Caco-2 (cell line): ENCODE results near the gene NAV1. TPM values are rescaled to one million over a fixed set of nuclear protein-coding genes. Genes with fewer than 3 reads are reported as not detected.

Source experiments
- BruUV-seq: library from RNA; stranded (reverse); fragments of 400-500 nt; replicated peaks from 2 replicates; lab custom pipeline; 2021; lab: Mats Ljungman, UMichigan
- CTCF ChIA-PET: fragments of 300-600 bp; sonication (Branson Sonifier 250); formaldehyde crosslinking; loops from one replicate; lab custom pipeline; 2022; ENCODE audit warnings: antibody characterized with exemption; lab: Charles Lee
- POLR2A ChIA-PET: fragments of 300-600 bp; sonication (Branson Sonifier 250); formaldehyde crosslinking; loops from one replicate; lab custom pipeline; 2022; ENCODE audit warnings: antibody characterized with exemption; lab: Charles Lee
- DNase-seq, 2 experiments: peaks; one replicate each; pipeline versions ENCODE4 v3.0.0 to v3.0.0-alpha.2; 2020 to 2022
- H3K27me3 ChIP-seq: replicated peaks from 2 replicates; pipeline ENCODE4 v1.6.0; 2011; ENCODE audit warnings: low read length; ENCODE audit not compliant: control insufficient read depth, insufficient read depth
- H3K36me3 ChIP-seq: 2 replicates; pipeline ENCODE4 v1.5.1; 2011; ENCODE audit warnings: low read length; ENCODE audit not compliant: control insufficient read depth, insufficient read depth
- H3K4me1 ChIP-seq: fragments of 250-450 bp; sonication (Bioruptor Pico); 2 replicates; pipeline ENCODE4 v1.5.1; 2020; ENCODE audit warnings: mild to moderate bottlenecking
- H3K4me3 ChIP-seq: 2 replicates; pipeline ENCODE4 v1.5.1; 2011; ENCODE audit warnings: low read depth, mild to moderate bottlenecking, control low read depth, low read length
- H3K9me3 ChIP-seq: fragments of 250-450 bp; sonication (Bioruptor Pico); 2 replicates; pipeline ENCODE4 v1.5.1; 2020; ENCODE audit warnings: mild to moderate bottlenecking, moderate library complexity
- H3K27ac Mint-ChIP-seq: one replicate; pipeline ENCODE4 v1.8.0; 2022; ENCODE audit warnings: mixed read lengths; ENCODE audit not compliant: unreplicated experiment
- H3K27me3 Mint-ChIP-seq: one replicate; pipeline ENCODE4 v1.8.0; 2022; ENCODE audit warnings: mixed read lengths; ENCODE audit not compliant: insufficient read depth, unreplicated experiment
- H3K36me3 Mint-ChIP-seq: one replicate; pipeline ENCODE4 v1.8.0; 2022; ENCODE audit warnings: mild to moderate bottlenecking, mixed read lengths; ENCODE audit not compliant: insufficient read depth, unreplicated experiment
- H3K4me1 Mint-ChIP-seq: one replicate; pipeline ENCODE4 v1.8.0; 2022; ENCODE audit warnings: low read depth, mixed read lengths; ENCODE audit not compliant: unreplicated experiment
- H3K4me3 Mint-ChIP-seq: one replicate; pipeline ENCODE4 v1.8.0; 2022; ENCODE audit warnings: mild to moderate bottlenecking, moderate library complexity, mixed read lengths; ENCODE audit not compliant: unreplicated experiment
- H3K9me3 Mint-ChIP-seq: one replicate; pipeline ENCODE4 v1.8.0; 2022; ENCODE audit warnings: mixed read lengths; ENCODE audit not compliant: unreplicated experiment
- intact Hi-C: fragments of 100-400 bp; cut with micrococcal nuclease; formaldehyde crosslinking; loops from one replicate; pipeline ENCODE4 v1.10.0; 2022; ENCODE audit not compliant: unreplicated experiment
- total RNA-seq: library from RNA; stranded (reverse); gene quantifications from 2 replicates; pipeline ENCODE4 v1.2.3, GENCODE V29; 2022
- TF ChIP-seq, protein P1 (sequence below), 2 experiments: fragments of 200-600 bp in 1 of 2; IDR thresholded peaks; 1 replicate in 1 of 2; 2 replicates in 1 of 2; pipeline versions ENCODE4 v1.5.1 to v1.8.0; 2011 to 2022; ENCODE audit warnings: antibody characterized with exemption in 1 of 2, control low read depth in 1 of 2, inconsistent platforms in 1 of 2, low read depth in 1 of 2, low read length in 1 of 2, mild to moderate bottlenecking in 1 of 2, moderate library complexity in 1 of 2; ENCODE audit not compliant: insufficient read depth in 1 of 2, severe bottlenecking in 1 of 2, unreplicated experiment in 1 of 2

NAV1 gene
- total RNA-seq, 1 experiment from 2014 or later, result 2.0 TPM

- ChIA-PET CTCF (no interaction called here), POLR2A (no interaction called here)
- H3K4me1 ChIP-seq, result no peaks in the 10 kb centered on the region
- no peaks in the 10 kb centered on the region for H3K36me3 Mint-ChIP-seq
- BruUV-seq, result no TSS peak
- no peaks in the 10 kb centered on the region for H3K4me1 Mint-ChIP-seq
- H3K27me3 Mint-ChIP-seq, result peaks cover 15% of the 10 kb centered on the region
- no peaks in the 10 kb centered on the region for H3K9me3 Mint-ChIP-seq
- intact Hi-C loops, result no loop called here
- no peaks in the 10 kb centered on the region; the same call in none of the 2 replicates for H3K27me3 ChIP-seq
- H3K9me3 ChIP-seq, result no peaks in the 10 kb centered on the region
- no peak overlapping the region for H3K27ac Mint-ChIP-seq
- no peaks in the 10 kb centered on the region for H3K36me3 ChIP-seq
- H3K4me3 ChIP-seq, result no peak overlapping the region
- DNase-seq, result no peak
- TF ChIP-seq, protein P1, sequence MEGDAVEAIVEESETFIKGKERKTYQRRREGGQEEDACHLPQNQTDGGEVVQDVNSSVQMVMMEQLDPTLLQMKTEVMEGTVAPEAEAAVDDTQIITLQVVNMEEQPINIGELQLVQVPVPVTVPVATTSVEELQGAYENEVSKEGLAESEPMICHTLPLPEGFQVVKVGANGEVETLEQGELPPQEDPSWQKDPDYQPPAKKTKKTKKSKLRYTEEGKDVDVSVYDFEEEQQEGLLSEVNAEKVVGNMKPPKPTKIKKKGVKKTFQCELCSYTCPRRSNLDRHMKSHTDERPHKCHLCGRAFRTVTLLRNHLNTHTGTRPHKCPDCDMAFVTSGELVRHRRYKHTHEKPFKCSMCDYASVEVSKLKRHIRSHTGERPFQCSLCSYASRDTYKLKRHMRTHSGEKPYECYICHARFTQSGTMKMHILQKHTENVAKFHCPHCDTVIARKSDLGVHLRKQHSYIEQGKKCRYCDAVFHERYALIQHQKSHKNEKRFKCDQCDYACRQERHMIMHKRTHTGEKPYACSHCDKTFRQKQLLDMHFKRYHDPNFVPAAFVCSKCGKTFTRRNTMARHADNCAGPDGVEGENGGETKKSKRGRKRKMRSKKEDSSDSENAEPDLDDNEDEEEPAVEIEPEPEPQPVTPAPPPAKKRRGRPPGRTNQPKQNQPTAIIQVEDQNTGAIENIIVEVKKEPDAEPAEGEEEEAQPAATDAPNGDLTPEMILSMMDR (IDR thresholded peaks at IDR 0.05; ENCODE audit: insufficient read depth in 1 of 2, low read depth in 1 of 2, low read length in 1 of 2, severe bottlenecking in 1 of 2, unreplicated experiment in 1 of 2), result no peak
- no peak overlapping the region for H3K4me3 Mint-ChIP-seq
Observed at GRCh38 chr1:201565771-201566528, 27.0 kb downstream of the NAV1 start.

DNA sequence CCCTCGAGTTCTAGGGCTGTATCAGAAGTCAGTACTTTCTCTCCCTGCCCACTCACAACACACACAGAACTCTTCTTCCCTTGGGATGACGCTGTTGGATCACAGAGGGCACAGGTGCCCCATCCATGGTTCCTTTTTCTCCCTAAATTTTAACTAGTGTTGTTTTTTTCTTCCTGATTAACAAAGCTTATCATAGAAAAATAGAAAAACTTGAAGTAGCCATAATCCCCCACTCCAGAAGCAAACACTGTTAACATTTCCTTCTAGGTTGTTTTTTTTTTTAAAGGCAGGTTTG, 27.5 kb downstream of the NAV1 start:
- no peaks in the 10 kb centered on the region; the same call in none of the 2 replicates for H3K27me3 ChIP-seq
- Mint-ChIP-seq H3K36me3 (no peaks in the 10 kb centered on the region), H3K27ac (no peak overlapping the region), H3K4me3 (no peak overlapping the region), H3K4me1 (no peaks in the 10 kb centered on the region), H3K27me3 (peaks cover 15% of the 10 kb centered on the region), H3K9me3 (no peaks in the 10 kb centered on the region)
- no peak overlapping the region for H3K4me3 ChIP-seq
- TF ChIP-seq, protein P1 (IDR thresholded peaks at IDR 0.05; ENCODE audit: insufficient read depth in 1 of 2, low read depth in 1 of 2, low read length in 1 of 2, severe bottlenecking in 1 of 2, unreplicated experiment in 1 of 2), result no peak
- ChIA-PET CTCF (no interaction called here), POLR2A (interaction anchor here (0.6 kb wide), 1 partner anchor 255 kb away, joined by 3 read pairs; no protein-coding TSS in a partner anchor)
- BruUV-seq, result no TSS peak
- DNase-seq, result no peak
- H3K4me1 ChIP-seq, result no peaks in the 10 kb centered on the region
- intact Hi-C loops, result no loop called here
- no peaks in the 10 kb centered on the region for H3K36me3 ChIP-seq
- H3K9me3 ChIP-seq, result no peaks in the 10 kb centered on the region

- intact Hi-C loops, result no loop called here
- DNase-seq, result no peak
- H3K27me3 Mint-ChIP-seq, result peaks cover 18% of the 10 kb centered on the region
- H3K4me3 Mint-ChIP-seq, result no peak overlapping the region
- H3K4me1 Mint-ChIP-seq, result no peaks in the 10 kb centered on the region
- TF ChIP-seq, protein P1 (IDR thresholded peaks at IDR 0.05; ENCODE audit: insufficient read depth in 1 of 2, low read depth in 1 of 2, low read length in 1 of 2, severe bottlenecking in 1 of 2, unreplicated experiment in 1 of 2), result no peak
- no TSS peak for BruUV-seq
- H3K27ac Mint-ChIP-seq, result no peak overlapping the region
- Histone ChIP-seq H3K36me3 (no peaks in the 10 kb centered on the region), H3K9me3 (no peaks in the 10 kb centered on the region), H3K4me1 (no peaks in the 10 kb centered on the region), H3K27me3 (no peaks in the 10 kb centered on the region; the same call in none of the 2 replicates), H3K4me3 (no peak overlapping the region)
- H3K9me3 Mint-ChIP-seq, result no peaks in the 10 kb centered on the region
- POLR2A ChIA-PET, result interaction anchor here (0.6 kb wide), 2 partner anchors 256 to 1195 kb away, joined by 3 to 6 read pairs; no protein-coding TSS in a partner anchor
- CTCF ChIA-PET, result no interaction called here
- H3K36me3 Mint-ChIP-seq, result no peaks in the 10 kb centered on the region
Observed at GRCh38 chr1:201566933-201567801, 28.2 kb downstream of the NAV1 start.
